ENCODE measurements around the gene DDAH1. TPM values are rescaled to one million over a fixed set of nuclear protein-coding genes. Genes with fewer than 3 reads are reported as not detected.

DDAH1 gene
- total RNA-seq, 6 experiments from 2014 or later = 54.9 to 94.9 (median 66.2) TPM

DNA sequence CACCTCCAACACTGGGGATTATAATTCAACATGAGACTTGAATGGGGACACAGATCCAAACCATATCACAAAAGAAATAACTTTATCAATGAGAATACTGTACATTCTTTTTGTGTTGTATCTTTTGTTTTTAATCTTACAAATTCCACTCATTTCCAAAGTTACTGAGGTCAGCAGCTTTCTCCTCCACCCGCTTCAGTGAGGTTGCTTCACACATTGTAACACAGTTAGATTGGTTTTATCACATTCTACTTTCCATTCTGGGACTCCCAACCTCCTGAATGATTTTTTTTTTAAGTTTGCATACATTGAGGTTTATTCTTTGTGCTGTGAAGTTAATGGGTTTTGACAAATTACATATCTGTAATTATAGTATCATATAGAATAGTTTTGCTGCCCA is 43.8 kb downstream of the DDAH1 start:
- H3K27me3 ChIP-seq = no peaks in the 10 kb centered on the region
- 46% methylated on average over 1 of the region's 1 CpG for WGBS (ENCODE audit: insufficient coverage, low coverage, low lambda C conversion rate, missing lambda C conversion rate)
- no peak for DNase-seq

DNA sequence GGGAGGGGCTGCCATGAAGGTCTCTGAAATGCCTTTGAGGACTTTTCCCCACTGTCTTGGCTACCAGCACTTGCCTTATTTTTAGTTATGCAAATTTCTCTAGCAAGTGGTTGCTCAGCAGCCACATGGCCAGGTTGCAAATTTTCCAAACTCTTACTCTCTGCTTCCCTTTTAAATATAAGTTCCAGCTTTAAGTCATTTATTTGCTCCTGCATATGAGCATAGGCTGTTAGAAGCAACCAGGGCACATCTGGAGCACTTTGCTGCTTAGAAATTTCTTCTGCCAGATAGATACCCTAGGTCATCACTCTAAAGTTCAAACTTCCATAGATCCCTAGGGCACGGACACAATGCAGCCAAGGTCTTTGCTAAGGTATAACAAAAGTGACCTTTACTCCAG is 44.8 kb downstream of the DDAH1 start:
- H3K4me1 ChIP-seq = peaks cover 0 to 3% (median 0%) of the 10 kb centered on the region in 4 donors
- no peaks in the 10 kb centered on the region for H3K9me3 ChIP-seq
- no peak for DNase-seq
- no peak for ATAC-seq
- 0% methylated on average over 1 of the region's 1 CpG for WGBS (ENCODE audit: insufficient coverage, low coverage, low lambda C conversion rate, missing lambda C conversion rate)
- H3K4me3 ChIP-seq = no peak overlapping the region
- H3K27me3 ChIP-seq = no peaks in the 10 kb centered on the region
- TF ChIP-seq, protein P1, sequence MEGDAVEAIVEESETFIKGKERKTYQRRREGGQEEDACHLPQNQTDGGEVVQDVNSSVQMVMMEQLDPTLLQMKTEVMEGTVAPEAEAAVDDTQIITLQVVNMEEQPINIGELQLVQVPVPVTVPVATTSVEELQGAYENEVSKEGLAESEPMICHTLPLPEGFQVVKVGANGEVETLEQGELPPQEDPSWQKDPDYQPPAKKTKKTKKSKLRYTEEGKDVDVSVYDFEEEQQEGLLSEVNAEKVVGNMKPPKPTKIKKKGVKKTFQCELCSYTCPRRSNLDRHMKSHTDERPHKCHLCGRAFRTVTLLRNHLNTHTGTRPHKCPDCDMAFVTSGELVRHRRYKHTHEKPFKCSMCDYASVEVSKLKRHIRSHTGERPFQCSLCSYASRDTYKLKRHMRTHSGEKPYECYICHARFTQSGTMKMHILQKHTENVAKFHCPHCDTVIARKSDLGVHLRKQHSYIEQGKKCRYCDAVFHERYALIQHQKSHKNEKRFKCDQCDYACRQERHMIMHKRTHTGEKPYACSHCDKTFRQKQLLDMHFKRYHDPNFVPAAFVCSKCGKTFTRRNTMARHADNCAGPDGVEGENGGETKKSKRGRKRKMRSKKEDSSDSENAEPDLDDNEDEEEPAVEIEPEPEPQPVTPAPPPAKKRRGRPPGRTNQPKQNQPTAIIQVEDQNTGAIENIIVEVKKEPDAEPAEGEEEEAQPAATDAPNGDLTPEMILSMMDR (IDR thresholded peaks at IDR 0.05) = no peak
- TF ChIP-seq POLR2A (IDR thresholded peaks at IDR 0.05) = no peak
- no peaks in the 10 kb centered on the region for H3K36me3 ChIP-seq
- no peak overlapping the region for H3K27ac ChIP-seq
- intact Hi-C loops (cut with DNase I) = no loop called here

More for the DNA sequence above, 43.8 kb downstream of the DDAH1 start:
- Histone ChIP-seq H3K4me3 (no peak overlapping the region), H3K36me3 (no peaks in the 10 kb centered on the region), H3K27ac (no peak overlapping the region), H3K9me3 (no peaks in the 10 kb centered on the region), H3K4me1 (peaks cover 0 to 3% (median 0%) of the 10 kb centered on the region in 4 donors)
- ATAC-seq = peak in 2 of 4 donors; percentile 25 to 52
- intact Hi-C loops (cut with DNase I) = no loop called here
- TF ChIP-seq POLR2A (IDR thresholded peaks at IDR 0.05) = no peak
- TF ChIP-seq, protein P1 (IDR thresholded peaks at IDR 0.05) = no peak

DNA sequence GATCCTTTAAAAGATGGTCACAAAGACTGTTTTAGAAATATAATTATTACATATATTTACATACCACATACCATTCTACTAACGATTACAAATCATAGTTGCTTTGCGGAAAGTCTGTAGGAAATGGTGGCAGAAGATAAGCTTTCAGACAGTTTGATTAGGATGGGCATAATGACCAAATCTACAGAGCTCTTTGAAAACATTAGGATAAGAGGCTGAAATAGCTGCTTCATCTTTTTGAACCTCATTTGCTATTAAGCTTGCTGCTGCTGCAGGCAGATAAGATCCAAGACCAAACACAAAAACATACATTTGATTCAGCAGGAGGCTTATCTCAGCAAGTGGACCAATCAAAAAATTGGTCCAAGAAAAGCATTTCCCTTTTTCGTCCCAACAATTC is 47.1 kb downstream of the DDAH1 start:
- TF ChIP-seq POLR2A (IDR thresholded peaks at IDR 0.05) = no peak
- TF ChIP-seq, protein P1 (IDR thresholded peaks at IDR 0.05) = no peak

DNA sequence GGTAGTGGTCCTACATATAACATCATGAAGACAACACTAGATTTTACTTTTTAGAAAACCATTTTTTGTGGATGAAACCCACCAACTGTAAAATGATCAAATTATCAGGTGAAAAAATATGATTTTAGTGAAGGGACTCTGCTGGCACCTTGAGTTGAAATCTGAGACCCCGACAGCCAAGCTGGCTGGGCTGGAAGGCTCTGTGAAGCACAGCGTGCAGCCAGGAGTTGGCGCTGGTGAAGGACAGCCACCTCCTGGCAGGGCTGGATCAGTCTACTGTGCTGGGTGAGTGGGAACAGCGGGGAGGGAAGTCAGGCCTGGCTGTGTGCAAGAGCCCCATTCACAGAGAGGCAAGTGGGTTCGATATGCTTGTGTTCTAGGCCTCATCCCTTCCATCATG is 47.9 kb downstream of the DDAH1 start:
- Histone ChIP-seq H3K27me3 (no peaks in the 10 kb centered on the region), H3K36me3 (no peaks in the 10 kb centered on the region), H3K4me3 (no peak overlapping the region), H3K4me1 (peaks cover 0 to 3% (median 0%) of the 10 kb centered on the region in 4 donors), H3K9me3 (no peaks in the 10 kb centered on the region), H3K27ac (no peak overlapping the region)
- TF ChIP-seq, protein P1 (IDR thresholded peaks at IDR 0.05) = no peak
- intact Hi-C loops (cut with DNase I) = no loop called here
- ATAC-seq (peak in 1 of 4 donors; percentile 35), DNase-seq (no peak)
- 50% methylated on average over 2 of the region's 5 CpGs for WGBS (ENCODE audit: insufficient coverage, low coverage, low lambda C conversion rate, missing lambda C conversion rate)

More for the DNA sequence above, 47.1 kb downstream of the DDAH1 start:
- no peak overlapping the region for H3K4me3 ChIP-seq
- H3K4me1 ChIP-seq = peaks cover 0 to 3% (median 0%) of the 10 kb centered on the region in 4 donors
- WGBS (ENCODE audit: insufficient coverage, low coverage, low lambda C conversion rate, missing lambda C conversion rate) = 59% methylated on average over 3 of the region's 3 CpGs
- H3K9me3 ChIP-seq = no peaks in the 10 kb centered on the region
- ATAC-seq (no peak), DNase-seq (no peak)
- no peaks in the 10 kb centered on the region for H3K36me3 ChIP-seq
- intact Hi-C loops (cut with DNase I) = no loop called here
- H3K27ac ChIP-seq = no peak overlapping the region
- no peaks in the 10 kb centered on the region for H3K27me3 ChIP-seq

DNA sequence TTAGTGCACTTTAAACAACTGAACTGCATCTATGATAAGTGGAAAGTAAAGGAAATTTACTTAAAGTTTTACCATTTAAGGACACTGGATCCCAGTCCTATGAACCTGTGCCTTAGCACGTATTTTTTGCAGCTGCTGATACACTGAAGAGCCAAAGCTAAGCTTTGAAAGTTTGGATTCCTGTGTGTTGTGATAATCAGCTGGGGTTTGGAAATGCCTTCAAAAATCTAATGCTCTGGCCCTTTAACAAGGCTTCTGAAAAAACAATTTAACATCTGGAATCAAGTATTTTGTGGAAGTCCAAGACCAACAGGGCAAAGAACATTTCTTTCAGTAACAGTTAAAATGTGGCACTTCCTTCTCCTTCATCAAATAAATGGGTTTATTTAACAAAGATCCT is 51.8 kb downstream of the DDAH1 start:
- no peak for ATAC-seq
- DNase-seq = no peak
- TF ChIP-seq, protein P1 (IDR thresholded peaks at IDR 0.05) = no peak
- no peak for TF ChIP-seq POLR2A (IDR thresholded peaks at IDR 0.05)
- no peaks in the 10 kb centered on the region for H3K27me3 ChIP-seq
- 77% methylated on average over 1 of the region's 1 CpG for WGBS (ENCODE audit: insufficient coverage, low coverage, low lambda C conversion rate, missing lambda C conversion rate)
- intact Hi-C loops (cut with DNase I) = no loop called here
- H3K36me3 ChIP-seq = no peaks in the 10 kb centered on the region
- no peak overlapping the region for H3K27ac ChIP-seq
- no peaks in the 10 kb centered on the region for H3K9me3 ChIP-seq
- H3K4me1 ChIP-seq = peaks cover 0 to 4% (median under 1%) of the 10 kb centered on the region in 4 donors
- no peak overlapping the region for H3K4me3 ChIP-seq
